ENCODE measurements around the gene TMC7.

The TMC7 gene

DNA sequence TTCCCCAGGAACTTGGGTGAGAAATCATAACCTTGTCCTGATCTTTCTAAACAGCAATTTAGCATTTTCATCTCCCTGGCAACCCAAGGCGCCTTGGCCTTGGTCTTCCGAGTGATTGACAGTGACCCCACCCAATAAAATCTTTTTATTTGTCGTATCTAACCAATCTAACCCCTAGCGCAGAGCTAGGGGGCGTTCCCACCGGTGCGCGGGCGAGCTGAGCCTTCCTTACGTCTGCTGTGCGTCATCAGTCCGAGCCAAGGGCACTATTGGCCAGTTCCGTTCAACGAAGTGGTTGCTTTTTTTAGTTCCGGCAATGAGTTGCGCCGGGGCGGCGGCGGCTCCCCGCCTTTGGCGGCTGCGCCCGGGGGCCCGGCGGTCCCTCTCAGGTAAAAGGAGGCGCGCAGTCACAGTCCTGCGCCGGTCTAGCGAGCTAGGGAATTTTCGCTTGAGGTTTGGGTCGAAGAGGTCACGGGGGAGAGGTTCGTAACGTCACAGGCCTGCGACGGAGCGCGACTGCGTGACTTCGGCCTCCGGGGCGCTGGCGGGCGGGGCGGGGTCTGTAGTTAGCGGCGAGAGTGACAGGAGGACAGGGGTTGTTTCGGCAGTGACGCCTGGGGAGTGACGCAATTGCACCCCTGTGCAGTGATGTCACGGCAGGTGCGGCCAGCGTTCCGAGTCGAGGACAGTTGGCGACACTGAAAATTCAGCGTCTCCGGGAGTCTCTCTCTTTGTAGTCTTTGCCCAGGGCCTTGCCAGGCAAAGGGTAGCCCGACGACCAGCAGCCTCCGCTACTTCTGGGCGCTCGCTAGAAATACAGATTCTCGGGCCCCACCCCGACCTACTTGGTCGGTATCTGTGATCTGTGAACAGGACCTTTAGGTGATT is 83.9 kb downstream of the TMC7 start, which contains the start of gene COQ7:
COQ7 (plus strand) TSS at position 266 of the 888 bp plus-strand sequence; CDS start at position 317, 51 bp downstream.
- no peaks in the 10 kb centered on the region for H3K36me3 ChIP-seq (ENCODE audit: low read length)
- H3K9me3 ChIP-seq (ENCODE audit: insufficient read depth, low read length), result no peaks in the 10 kb centered on the region
- H3K4me2 ChIP-seq (ENCODE audit: low read depth, low read length, poor library complexity, severe bottlenecking), result peak within 1 kb of the TSS; percentile 73
- H3K9ac ChIP-seq (ENCODE audit: low read length), result peak within 1 kb of the TSS; percentile 94
- no peaks in the 10 kb centered on the region for H3K27me3 ChIP-seq (ENCODE audit: low read length)
- H3K9me2 ChIP-seq (replicated peaks; ENCODE audit: insufficient read depth, low read length), result no peaks in the 10 kb centered on the region
- TF ChIP-seq EZH2phosphoT487 (conservative IDR thresholded peaks at IDR 0.05; ENCODE audit: low read length), result no peak
- TF ChIP-seq, protein P1, sequence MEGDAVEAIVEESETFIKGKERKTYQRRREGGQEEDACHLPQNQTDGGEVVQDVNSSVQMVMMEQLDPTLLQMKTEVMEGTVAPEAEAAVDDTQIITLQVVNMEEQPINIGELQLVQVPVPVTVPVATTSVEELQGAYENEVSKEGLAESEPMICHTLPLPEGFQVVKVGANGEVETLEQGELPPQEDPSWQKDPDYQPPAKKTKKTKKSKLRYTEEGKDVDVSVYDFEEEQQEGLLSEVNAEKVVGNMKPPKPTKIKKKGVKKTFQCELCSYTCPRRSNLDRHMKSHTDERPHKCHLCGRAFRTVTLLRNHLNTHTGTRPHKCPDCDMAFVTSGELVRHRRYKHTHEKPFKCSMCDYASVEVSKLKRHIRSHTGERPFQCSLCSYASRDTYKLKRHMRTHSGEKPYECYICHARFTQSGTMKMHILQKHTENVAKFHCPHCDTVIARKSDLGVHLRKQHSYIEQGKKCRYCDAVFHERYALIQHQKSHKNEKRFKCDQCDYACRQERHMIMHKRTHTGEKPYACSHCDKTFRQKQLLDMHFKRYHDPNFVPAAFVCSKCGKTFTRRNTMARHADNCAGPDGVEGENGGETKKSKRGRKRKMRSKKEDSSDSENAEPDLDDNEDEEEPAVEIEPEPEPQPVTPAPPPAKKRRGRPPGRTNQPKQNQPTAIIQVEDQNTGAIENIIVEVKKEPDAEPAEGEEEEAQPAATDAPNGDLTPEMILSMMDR (IDR thresholded peaks at IDR 0.05; ENCODE audit: insufficient read depth, low read length, poor library complexity, severe bottlenecking), result no peak
- H3F3A ChIP-seq (ENCODE audit: insufficient read depth), result 0 out of 2 replicates have a peak, but pooled peaks cover 4% of the 10 kb centered on the region
- H3K79me2 ChIP-seq (ENCODE audit: insufficient read depth, low read length), result no peaks in the 10 kb centered on the region
- peak within 1 kb of the TSS; percentile 91 for H3K4me3 ChIP-seq (ENCODE audit: insufficient read depth, low read length, poor library complexity, severe bottlenecking)
- H4K20me1 ChIP-seq (ENCODE audit: low read depth, low read length), result no peaks in the 10 kb centered on the region
- peak within 1 kb of the TSS; percentile 96 for H3K27ac ChIP-seq (ENCODE audit: low read depth, low read length)
- peak within 1 kb of the TSS; percentile 87 for H2AFZ ChIP-seq (ENCODE audit: low read depth, low read length, severe bottlenecking)

DNA sequence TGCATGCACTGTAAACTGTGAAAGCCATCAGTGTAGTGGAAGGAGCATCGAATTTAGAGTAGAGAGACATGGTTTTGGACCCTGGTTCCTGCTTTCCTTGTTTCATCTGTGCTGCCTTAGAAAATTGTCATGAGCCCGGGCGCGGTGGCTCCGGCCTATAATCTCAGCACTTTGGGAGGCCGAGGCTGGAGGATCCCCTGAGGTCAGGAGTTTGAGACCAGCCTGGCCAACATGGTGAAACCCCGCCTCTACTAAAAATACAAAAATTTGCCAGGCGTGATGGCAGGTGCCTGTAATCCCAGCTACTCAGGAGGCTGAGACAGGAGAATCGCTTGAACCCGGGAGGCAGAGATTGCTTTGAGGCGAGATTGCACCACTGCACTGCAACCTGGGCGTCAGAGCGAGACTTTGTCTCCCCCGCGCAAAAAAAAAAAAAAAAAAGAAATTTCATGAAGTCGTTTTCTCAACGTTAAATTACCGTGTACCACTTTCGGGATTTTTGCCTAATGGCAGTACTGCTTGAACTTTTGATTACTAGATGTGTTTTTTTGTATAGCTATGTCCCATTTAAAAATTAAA is 84.6 kb downstream of the TMC7 start:
- Histone ChIP-seq H3K4me3 (ENCODE audit: insufficient read depth, low read length, poor library complexity, severe bottlenecking) (peak overlapping the region; percentile 91), H3K9me3 (ENCODE audit: insufficient read depth, low read length) (no peaks in the 10 kb centered on the region), H3K4me2 (ENCODE audit: low read depth, low read length, poor library complexity, severe bottlenecking) (peak overlapping the region; percentile 73), H4K20me1 (ENCODE audit: low read depth, low read length) (no peaks in the 10 kb centered on the region), H3K27ac (ENCODE audit: low read depth, low read length) (peak overlapping the region; percentile 96), H3F3A (ENCODE audit: insufficient read depth) (0 out of 2 replicates have a peak, but pooled peaks cover 4% of the 10 kb centered on the region), H3K9ac (ENCODE audit: low read length) (peak overlapping the region; percentile 94), H2AFZ (ENCODE audit: low read depth, low read length, severe bottlenecking) (peak overlapping the region; percentile 87), H3K27me3 (ENCODE audit: low read length) (no peaks in the 10 kb centered on the region), H3K79me2 (ENCODE audit: insufficient read depth, low read length) (no peaks in the 10 kb centered on the region), H3K9me2 (replicated peaks; ENCODE audit: insufficient read depth, low read length) (no peaks in the 10 kb centered on the region), H3K36me3 (ENCODE audit: low read length) (no peaks in the 10 kb centered on the region)
- TF ChIP-seq, protein P1 (IDR thresholded peaks at IDR 0.05; ENCODE audit: insufficient read depth, low read length, poor library complexity, severe bottlenecking), result no peak
- TF ChIP-seq EZH2phosphoT487 (conservative IDR thresholded peaks at IDR 0.05; ENCODE audit: low read length), result no peak

DNA sequence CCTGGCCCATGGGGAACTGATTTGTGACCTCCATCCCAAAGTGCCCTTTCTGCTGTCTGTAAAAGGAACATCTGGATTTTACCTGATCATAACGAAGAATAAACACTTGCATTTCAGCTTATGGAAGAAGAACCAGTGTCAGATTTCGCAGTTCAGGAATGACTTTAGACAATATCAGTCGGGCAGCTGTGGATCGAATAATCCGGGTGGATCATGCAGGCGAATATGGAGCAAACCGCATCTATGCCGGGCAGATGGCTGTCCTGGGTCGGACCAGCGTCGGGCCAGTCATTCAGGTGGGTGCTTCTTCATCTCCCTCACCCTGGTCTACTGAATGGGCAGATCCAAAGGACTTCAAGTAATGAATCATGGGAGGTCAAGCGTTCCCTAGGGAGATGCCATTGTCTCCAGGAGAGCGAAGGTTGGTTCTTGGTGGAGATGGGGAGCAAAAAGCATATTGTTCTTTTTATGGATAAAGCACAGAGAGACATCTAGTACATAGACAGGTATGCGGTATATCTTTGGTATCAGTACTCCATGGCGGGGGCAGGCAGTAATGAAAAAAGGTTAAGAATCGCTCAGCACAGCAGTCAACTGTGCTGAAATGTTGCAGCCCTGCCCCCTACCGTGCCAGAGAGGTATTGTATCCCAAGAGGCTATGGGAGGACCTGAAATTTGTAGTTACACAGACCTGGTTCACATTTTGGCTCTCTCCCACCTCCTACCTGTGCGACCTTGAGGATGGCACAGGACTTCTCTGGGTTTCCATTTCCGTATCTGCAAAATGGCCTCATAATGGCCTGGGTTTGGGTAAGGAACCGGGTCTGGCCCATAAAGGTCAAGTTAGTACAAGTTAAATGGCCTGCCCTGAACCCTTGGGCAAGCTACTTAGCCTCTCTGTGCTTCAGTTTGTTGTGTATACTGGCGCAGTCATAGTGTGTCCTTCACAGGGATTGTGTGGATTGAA is 88.4 kb downstream of the TMC7 start:
- no peaks in the 10 kb centered on the region for H4K20me1 ChIP-seq (ENCODE audit: low read depth, low read length)
- H3K9me2 ChIP-seq (replicated peaks; ENCODE audit: insufficient read depth, low read length), result no peaks in the 10 kb centered on the region
- H3K79me2 ChIP-seq (ENCODE audit: insufficient read depth, low read length), result no peaks in the 10 kb centered on the region
- no peaks in the 10 kb centered on the region for H3K27me3 ChIP-seq (ENCODE audit: low read length)
- H3K4me3 ChIP-seq (ENCODE audit: insufficient read depth, low read length, poor library complexity, severe bottlenecking), result no peak overlapping the region
- no peak overlapping the region for H3K9ac ChIP-seq (ENCODE audit: low read length)
- no peak overlapping the region for H3K27ac ChIP-seq (ENCODE audit: low read depth, low read length)
- H3K4me2 ChIP-seq (ENCODE audit: low read depth, low read length, poor library complexity, severe bottlenecking), result no peak overlapping the region
- TF ChIP-seq EZH2phosphoT487 (conservative IDR thresholded peaks at IDR 0.05; ENCODE audit: low read length), result no peak
- TF ChIP-seq, protein P1 (IDR thresholded peaks at IDR 0.05; ENCODE audit: insufficient read depth, low read length, poor library complexity, severe bottlenecking), result peak; percentile 58
- no peaks in the 10 kb centered on the region for H3K36me3 ChIP-seq (ENCODE audit: low read length)
- H3F3A ChIP-seq (ENCODE audit: insufficient read depth), result 0 out of 2 replicates have a peak, but pooled peaks cover 4% of the 10 kb centered on the region
- no peaks in the 10 kb centered on the region for H3K9me3 ChIP-seq (ENCODE audit: insufficient read depth, low read length)
- H2AFZ ChIP-seq (ENCODE audit: low read depth, low read length, severe bottlenecking), result no peak overlapping the region

Measured in SU-DHL-6 (cell line).